GM19099 (cell line): ENCODE results near the gene CHP1.

Source experiments
- POLR2A ChIP-seq: IDR thresholded peaks from 3 replicates; pipeline ENCODE4 v1.6.1; 2011; ENCODE audit warnings: low read depth; ENCODE audit not compliant: insufficient read length; ENCODE audit errors: extremely low read depth

Gene CHP1

GRCh38 chr15:41238100-41238499 lies 7.0 kb downstream of the CHP1 start:
- TF ChIP-seq POLR2A: no peak

GRCh38 chr15:41241221-41241964 lies 10.3 kb downstream of the CHP1 start:
- no peak for TF ChIP-seq POLR2A

GRCh38 chr15:41251411-41251810 lies 20.3 kb downstream of the CHP1 start:
- no peak for TF ChIP-seq POLR2A

- no peak for TF ChIP-seq POLR2A
Observed at GRCh38 chr15:41254560-41254959, 23.5 kb downstream of the CHP1 start.

GRCh38 chr15:41256103-41256502 lies 25.0 kb downstream of the CHP1 start:
- TF ChIP-seq POLR2A: no peak

- no peak for TF ChIP-seq POLR2A
Observed at GRCh38 chr15:41256577-41257038, 25.5 kb downstream of the CHP1 start.

GRCh38 chr15:41258750-41259471 lies 27.8 kb downstream of the CHP1 start:
- TF ChIP-seq POLR2A: no peak

- TF ChIP-seq POLR2A: no peak
Observed at GRCh38 chr15:41259546-41260189, 28.6 kb downstream of the CHP1 start.

GRCh38 chr15:41262571-41262970 lies 31.5 kb downstream of the CHP1 start:
- no peak for TF ChIP-seq POLR2A

GRCh38 chr15:41263891-41264351 lies 32.9 kb downstream of the CHP1 start:
- TF ChIP-seq POLR2A: no peak

- TF ChIP-seq POLR2A: no peak
Observed at GRCh38 chr15:41269887-41270286, 38.8 kb downstream of the CHP1 start.

GRCh38 chr15:41276831-41277230 lies 45.8 kb downstream of the CHP1 start:
- no peak for TF ChIP-seq POLR2A

GRCh38 chr15:41278319-41278718 lies 47.3 kb downstream of the CHP1 start:
- TF ChIP-seq POLR2A: no peak

GRCh38 chr15:41279535-41280283 lies 48.6 kb downstream of the CHP1 start:
- no peak for TF ChIP-seq POLR2A

- no peak for TF ChIP-seq POLR2A
Observed at GRCh38 chr15:41281236-41281635, 50.2 kb downstream of the CHP1 start.
